HG03457 (cell line): Measurements from ENCODE around the gene FTMT.
"Not testable (repeated sequence)": the region's sequence is repeated elsewhere in the genome, so short reads cannot be mapped to it uniquely, and the experiment has no call there.

Experiments
- ATAC-seq: cut with Tn5 transposase; IDR thresholded peaks from one replicate; pipeline ENCODE4 v1.9.1; 2021; ENCODE audit warnings: moderate number of reproducible peaks; ENCODE audit not compliant: unreplicated experiment

Gene FTMT

DNA sequence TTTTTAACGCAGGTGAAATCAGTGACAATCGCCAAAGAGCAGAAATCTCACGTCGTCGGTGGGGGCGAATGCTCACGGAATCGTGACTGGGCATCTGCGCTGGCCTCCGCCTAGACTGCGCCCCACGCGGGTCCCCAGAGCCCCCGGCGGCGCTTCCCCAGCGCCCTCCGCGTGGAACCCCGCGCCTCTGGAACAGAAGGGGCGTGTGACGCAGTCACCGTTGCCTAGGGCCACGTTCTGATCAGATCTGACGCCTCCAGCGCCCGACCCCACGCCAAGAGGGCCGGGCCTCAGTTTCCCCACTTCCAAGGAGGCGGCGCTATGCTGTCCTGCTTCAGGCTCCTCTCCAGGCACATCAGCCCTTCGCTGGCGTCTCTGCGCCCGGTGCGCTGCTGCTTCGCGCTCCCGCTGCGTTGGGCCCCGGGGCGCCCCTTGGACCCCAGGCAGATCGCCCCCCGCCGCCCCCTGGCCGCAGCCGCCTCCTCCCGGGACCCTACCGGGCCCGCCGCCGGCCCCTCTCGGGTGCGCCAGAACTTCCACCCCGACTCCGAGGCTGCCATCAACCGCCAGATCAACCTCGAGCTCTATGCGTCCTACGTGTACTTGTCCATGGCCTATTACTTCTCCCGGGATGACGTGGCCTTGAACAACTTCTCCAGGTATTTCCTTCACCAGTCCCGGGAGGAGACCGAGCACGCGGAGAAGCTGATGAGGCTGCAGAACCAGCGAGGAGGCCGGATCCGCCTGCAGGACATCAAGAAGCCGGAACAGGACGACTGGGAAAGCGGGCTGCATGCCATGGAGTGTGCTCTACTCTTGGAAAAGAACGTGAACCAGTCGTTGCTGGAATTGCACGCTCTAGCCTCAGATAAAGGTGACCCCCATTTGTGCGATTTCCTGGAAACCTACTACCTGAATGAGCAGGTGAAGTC, at the start of gene FTMT:
FTMT (plus strand) TSS at position 240 of the 932 bp plus-strand sequence; CDS start at position 322, 82 bp downstream.
- ATAC-seq: no peak

DNA sequence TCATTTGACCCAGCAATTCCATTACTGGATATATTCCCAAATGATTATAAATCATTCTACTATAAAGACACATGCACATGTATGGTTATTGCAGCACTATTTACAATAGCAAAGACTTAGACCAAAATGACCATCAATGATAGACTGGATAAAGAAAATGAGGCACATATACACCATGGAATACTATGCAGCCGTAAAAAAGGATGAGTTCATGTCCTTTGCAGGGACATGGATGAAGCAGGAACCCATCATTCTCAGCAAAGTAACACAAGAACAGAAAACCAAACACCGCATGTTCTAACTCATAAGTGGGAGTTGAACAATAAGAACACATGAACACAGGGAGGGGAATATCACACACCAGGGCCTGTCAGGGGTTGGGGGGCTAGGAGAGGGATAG, 46.4 kb upstream of the FTMT start:
- ATAC-seq: not testable (repeated sequence)

DNA sequence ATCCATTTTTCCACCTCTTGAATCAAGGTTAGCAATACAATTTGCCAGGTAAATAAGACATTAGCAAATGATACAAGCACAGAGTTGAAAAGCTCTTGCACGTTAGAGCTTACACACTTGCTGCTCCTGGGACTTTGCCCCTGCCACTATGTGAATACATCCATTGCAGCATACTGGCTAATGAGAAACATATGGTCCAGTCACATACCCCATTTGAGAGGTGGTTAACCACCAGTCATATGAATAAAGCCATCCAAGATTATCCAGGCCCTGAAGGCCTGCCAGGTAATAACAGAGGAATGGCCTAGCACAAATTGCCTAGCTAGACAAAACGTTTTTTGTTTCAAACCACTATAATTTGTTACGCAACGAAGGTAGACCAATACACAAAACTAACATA, 45.8 kb upstream of the FTMT start:
- no peak for ATAC-seq

DNA sequence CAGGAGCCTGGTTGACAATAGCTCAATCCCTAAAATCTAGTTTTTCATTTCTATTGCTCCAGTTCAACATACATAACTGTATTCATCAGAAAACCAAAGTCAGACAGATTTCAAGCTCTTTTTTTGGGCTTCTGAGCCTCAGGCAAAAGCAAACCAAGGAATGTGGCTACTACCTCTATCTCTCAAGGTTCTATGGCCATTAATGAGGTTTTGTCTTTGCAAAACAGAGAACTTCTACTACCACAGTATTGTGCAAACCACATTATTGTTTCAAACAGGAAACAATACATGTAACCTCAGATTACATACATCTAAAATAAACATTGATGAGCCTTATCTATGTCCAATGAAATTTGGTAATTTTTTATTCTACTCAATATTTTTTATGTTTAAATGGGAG, 35.5 kb upstream of the FTMT start:
- ATAC-seq: no peak

DNA sequence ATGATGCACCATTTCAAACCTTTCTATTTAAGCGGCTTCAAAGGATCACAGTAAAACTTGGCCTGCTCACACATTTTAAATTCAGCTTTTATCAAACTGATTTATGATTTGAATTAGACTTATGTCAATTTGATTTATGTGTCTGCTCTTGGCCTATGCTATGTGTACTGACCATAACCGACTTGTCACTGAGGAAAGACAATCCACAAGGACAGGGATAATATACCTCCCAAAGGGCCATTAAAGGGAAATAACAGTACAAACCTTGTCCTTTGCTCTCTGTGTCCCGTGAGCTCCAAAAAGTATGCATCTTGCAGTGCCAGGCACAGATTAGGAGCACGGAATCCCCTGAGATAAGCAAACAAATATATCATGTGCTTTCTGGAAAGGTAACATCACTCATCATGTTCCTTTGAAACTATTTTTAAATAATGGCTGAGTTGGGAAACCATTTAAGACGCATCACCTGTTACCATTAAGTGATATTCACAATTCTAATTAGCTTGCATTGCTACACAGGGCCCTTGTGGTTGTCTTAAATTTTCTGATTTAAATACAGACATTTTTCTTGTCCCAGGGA, 31.9 kb upstream of the FTMT start:
- no peak for ATAC-seq

DNA sequence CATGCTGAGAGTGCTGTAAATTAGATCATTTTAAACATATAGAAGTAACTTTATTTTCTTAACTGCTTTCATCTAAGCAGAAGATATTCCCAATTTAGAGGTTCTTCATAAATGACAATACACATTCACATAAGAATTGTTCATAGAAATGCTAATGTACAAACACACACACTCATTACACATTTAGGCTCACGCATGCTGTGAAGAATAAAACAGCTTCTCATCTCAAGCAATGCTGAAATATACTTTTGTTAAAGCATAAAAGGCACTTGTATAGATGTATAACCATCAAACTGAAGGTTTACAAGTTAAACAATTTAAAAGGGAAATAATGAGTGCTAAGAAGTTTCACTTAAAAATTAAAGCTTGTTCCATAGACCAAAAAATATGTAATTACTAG, 18.1 kb upstream of the FTMT start:
- ATAC-seq: no peak

DNA sequence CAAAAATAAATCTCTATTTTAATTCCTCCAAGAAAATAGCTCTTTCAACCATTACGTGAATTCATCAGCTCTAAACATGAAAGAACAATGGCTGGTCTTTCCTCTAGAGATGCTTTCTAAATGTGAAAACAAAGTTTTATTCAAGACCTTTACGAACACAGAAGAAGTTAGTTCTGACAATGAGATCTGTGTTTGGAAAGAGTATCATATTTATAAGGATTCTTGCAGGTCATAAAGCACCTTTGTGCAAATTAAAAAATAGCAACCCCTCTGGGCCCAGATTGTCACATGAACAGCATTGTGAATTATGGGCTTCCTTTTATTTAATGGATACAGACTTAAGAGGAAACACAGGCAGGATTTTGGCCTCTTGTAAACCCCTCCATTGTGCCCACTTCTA, 17.7 kb upstream of the FTMT start:
- ATAC-seq: no peak

DNA sequence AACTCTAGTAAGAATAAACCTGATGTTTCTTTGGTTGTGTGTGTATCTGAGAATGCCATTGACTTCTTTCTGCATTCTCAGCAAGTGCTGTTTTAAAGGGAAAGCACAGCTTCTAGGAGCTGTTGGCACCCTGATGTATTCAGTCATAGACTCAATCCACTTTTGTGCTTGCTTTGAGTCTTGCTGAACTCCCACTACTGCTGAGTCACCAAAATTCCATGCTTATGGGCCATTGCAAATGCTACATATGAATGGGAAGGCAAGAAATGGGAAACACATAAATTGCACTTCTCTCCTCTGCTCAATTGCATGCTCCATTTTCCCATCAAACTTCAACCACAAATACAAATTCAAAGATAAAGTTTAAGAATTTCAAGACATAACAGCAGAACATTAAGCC, 9.8 kb upstream of the FTMT start:
- ATAC-seq: no peak

DNA sequence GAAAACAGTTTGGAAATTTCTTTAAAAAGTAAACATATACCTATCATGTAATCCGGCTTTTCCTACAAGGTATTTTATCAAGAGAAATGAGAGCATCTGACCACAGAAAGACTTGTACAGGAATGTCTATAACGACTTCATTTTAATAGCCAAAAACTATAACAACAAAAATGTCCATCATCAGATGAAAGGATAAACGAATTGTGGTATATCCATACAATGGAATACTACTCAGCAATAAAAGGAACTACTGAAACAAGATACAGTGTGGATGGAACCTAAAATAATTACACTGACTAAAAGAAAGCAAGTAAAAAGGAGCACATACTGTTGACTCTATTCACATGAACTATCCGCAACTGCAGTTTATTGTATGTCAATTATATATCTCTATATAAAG, 1.4 kb upstream of the FTMT start:
- no peak for ATAC-seq

DNA sequence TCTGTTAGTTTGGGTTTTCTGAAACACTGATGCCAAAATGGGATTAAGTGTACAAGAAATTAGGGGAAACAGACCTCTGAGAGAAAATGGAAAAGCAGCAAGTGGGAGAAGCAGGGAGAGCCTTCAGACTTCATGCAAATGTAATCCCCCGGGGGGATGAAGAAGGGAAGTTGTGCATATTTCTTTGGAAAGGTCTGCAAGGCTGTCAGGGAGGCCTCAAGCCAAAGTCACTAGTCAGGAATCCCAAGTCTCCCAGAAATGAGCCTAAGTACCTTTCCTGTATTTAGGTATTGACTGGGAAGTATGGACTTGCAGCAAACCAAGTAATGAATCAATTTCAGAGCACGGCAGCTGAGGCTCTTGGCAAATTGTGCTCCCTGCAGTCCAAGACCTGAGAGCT, 2.2 kb downstream of the FTMT start:
- no peak for ATAC-seq

DNA sequence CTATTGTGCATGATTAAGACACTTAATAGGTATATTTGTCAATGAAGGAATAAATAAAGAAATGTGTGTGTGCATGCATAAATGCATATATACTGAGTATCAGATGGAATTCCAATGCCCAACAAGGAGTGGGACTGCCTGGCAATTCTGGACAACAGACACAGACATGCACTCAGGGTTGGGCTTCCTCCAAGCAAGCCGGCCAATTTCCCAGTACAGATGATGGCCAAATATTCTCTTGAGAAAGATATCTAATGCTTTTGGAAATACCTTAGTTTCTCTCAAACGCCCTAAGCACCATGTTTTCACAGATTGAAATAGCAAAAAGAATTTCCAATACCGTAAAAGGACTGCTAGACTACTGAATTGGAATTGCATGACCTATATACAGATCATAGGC, 11.1 kb downstream of the FTMT start:
- ATAC-seq: no peak

DNA sequence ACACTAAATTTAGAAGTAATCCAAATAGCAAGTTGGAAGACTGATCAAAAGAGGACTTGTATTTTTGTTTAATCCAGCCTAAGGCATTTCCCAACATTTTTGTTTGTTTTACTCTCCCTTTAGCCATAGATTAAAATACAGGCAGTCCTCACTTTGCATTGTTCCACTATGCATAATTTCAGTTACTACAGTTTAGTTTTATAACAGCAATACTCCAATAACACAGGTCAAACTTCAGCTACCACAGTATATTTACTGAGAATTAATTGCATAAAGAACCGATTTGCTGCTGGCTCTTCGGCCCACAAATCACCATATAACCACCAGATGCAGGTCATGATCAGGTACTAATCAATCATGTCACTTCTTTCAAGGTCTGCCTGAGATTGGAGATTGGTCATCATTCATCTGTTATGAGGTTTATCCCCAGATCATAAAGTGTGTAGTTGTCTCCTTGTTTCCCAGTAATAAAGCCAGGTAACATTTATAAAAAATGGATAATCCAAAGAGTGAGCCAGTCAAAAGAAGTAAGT, 12.1 kb downstream of the FTMT start:
- no peak for ATAC-seq

DNA sequence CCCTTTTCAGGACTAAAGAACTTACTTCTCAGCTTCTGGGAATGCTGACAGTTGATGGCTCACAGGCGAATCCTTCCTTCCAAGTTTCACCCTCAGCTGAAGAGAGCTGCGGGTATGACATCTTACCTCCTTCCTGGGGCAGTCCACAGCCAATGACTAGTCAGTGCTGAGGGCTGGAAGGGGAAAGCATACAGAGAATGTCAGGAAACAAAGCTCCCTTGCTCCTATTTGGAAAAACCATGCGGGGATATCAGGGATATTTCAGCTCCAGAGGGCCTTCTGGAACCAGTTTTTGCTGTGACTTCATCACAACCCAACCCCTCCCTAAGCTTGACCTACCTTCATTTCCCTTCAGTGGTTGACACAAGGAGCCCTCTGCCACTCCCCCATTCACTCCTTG, 15.7 kb downstream of the FTMT start:
- no peak for ATAC-seq

DNA sequence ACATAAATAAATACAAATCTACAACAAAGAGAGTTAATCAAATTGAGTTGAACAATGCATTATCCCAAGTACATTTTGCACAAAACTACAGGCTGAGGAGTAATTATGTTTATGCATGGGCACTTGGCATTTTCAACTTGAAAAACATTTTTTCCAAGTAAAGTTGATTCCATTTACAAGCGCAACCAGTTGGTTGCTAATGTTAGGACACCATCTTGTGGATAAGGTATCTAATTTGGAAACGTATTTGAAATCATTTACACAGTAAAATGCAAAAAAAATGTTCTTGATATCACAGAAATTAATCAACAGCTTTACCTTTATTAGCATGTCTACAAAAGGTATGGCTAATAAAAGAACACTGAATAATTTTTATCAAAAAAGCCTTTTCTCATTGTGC, 18.8 kb downstream of the FTMT start:
- no peak for ATAC-seq

DNA sequence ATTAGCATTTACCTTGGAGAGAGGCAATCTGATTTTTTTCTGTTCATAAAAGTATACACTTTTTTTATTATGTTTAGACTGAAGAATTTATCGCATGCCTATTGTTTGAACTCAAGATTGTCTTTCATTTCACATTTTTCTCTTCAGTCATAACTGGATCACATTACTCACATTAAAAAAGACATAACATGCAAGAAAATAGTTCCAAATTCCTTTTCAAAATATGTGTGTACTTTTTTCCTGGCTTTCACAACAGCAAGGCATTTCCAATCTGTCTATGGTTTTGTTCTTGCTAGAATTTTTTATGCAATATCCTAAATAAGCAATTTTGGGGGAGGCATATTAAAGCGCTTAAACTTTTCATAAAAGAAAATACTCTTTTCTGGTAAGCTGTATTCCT, 21.2 kb downstream of the FTMT start:
- ATAC-seq: no peak

DNA sequence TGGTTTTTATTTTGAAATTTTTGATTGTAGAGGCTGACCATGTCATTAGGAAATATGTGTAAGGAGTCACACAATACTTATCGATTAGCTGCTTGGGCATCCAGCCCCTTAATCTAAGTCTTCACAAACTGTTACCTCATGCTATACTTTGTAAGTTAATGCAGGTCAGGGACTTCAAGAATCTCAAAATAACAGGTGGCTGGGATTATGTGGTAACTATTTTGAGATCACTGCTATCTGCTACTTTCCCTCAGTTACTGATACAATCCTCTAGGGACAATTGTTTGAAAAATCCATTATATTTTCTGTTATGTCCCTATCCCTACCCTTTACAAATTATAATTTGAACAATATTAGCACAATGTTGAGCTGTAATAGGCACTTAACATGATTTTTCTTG, 21.7 kb downstream of the FTMT start:
- no peak for ATAC-seq

DNA sequence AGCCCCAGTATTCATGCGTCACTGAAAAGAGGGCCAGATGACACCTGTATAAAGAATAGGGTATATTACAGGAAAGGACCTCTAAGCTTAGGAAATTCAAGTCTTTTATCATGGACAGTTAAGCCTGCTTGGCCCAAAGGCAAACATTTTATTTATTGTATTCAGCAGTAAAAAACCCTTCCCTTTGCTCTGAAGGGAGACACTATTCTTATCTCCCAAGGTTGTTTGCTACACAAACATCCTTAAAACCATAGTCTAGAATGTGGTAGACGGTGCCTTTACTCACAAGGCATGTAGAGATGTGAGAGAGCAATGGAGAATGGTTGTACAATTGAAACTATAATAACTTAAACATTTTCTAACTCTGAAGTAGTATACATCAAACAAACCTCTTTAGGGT, 33.9 kb downstream of the FTMT start:
- no peak for ATAC-seq

DNA sequence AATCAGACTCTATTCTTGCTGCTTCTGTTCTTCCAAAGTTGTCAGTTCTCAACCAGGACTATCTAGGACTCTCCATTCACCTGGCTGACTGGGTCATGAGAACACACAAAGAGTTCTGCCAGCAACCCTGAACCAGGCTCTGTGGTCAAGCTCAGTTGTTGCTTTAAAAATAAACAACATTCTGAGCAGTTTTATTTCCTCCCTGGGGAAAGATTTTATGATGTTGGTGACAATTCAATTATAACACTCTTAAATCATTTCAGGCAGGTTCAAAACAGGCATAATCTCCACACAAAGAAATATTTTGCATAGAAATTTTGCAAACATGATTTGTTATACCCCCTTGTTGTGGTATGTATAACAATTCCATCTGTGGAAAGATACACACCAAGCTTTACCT, 36.0 kb downstream of the FTMT start:
- no peak for ATAC-seq

DNA sequence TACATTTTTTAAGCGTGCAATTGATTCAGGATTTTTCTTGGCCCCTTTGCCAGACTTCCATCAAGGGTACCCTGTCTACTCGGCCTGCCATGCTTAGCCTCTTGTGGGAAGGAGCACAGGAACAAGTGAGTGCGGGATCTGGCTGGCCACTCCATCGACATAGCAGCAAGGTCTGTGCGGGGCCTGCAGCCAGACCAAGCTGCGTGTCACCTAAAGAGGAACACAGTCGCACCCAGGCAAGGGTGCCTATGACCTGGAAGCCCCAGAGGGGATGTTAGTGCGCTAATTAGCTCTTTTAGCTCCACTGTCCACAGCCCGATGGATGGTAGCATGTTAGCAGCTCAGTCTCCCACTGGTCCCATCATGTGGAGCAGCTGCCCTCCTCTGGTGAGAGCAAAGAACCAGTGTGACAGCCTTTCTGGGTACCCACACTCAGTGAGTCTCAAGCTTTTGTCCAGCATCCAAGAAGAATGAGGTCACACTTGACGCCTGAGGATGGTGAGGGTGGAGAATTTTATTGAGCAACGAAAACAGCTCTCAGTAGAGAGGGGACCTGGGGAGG, 38.7 kb downstream of the FTMT start:
- no peak for ATAC-seq

DNA sequence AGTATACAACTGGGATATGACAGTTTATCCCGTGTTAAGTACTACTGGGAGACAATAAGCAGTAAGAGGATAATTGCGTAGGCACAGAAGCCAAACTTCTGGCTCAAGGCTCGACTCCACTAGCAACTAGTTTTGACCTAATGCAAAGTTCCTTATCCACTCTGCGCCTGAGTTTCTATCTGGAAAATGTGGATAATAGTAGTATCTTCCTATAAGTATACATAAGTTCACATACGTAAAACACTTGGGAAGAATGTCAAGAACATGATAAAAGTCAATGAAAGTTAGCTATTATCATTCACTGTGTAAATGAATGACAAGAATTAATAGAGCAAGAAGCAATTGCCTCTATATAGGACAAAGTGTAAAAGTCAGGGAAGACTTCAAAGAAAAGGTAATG, 45.7 kb downstream of the FTMT start:
- ATAC-seq: no peak

DNA sequence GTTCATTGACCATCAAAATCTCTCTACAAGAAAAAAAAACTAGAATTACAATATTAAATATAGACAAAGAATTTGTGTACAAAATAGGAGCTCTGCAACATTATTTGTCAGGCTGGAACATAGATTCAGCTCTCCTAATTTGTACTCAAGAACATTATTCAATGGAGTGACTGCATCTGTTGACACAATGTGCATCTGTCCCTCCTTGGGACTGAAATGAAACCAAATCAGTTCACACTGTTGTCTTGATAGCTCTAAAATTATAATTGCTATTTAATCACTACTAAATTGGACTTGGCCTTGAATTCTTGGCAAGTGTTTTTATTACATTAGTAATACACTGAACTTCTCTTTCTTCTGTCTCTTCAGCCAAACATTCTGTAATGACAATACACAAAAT, 47.7 kb downstream of the FTMT start:
- no peak for ATAC-seq
